ENCODE data around the gene TRIM5. TPM values are rescaled to one million over a fixed set of nuclear protein-coding genes. Genes with fewer than 3 reads are reported as not detected.
A peak's percentile ranks its signal among the peaks of the same experiment; 100 is the strongest.
"Not testable (repeated sequence)": the region's sequence is repeated elsewhere in the genome, so short reads cannot be mapped to it uniquely, and the experiment has no call there.

The TRIM5 gene
- total RNA-seq, 8 experiments from 2014 or later: 13.4 to 60.6 (median 23.7) TPM

DNA sequence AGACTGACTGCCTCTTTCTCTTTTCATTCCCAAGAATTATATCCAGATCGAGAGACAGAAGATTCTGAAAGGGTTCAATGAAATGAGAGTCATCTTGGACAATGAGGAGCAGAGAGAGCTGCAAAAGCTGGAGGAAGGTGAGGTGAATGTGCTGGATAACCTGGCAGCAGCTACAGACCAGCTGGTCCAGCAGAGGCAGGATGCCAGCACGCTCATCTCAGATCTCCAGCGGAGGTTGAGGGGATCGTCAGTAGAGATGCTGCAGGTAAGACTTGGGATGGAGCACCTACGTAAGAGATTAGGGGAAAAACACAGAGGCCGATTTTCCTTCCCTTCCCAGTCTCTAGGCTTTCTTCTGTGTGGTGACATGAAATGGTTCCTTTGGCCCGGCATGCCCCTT lies 13.4 kb upstream of the TRIM5 start:
- no peak for ATAC-seq (replicated peaks in 6 of 8)
- Histone ChIP-seq H3K27ac (no peak overlapping the region), H3K4me1 (replicated peaks in 1 of 2) (no peaks in the 10 kb centered on the region), H3K4me3 (no peak overlapping the region)
- WGBS, 10 experiments: 71 to 100% (median 90%) methylated on average over 1 to 7 of the region's 7 CpGs; no CpG with 5 or more reads in 1 of the 10 experiments
- in situ Hi-C loops (cut with MboI; ENCODE audit: low pct_unique_long_range_greater_than_20kb in 2 of 9, low sequenced_read_pairs in 9 of 9, unreplicated experiment in 9 of 9): no loop called here

DNA sequence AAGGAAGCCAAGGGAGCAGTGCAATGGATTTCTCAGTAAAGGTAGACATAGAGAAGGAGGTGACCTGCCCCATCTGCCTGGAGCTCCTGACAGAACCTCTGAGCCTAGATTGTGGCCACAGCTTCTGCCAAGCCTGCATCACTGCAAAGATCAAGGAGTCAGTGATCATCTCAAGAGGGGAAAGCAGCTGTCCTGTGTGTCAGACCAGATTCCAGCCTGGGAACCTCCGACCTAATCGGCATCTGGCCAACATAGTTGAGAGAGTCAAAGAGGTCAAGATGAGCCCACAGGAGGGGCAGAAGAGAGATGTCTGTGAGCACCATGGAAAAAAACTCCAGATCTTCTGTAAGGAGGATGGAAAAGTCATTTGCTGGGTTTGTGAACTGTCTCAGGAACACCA lies 11.3 kb upstream of the TRIM5 start:
- Histone ChIP-seq H3K27ac (no peak overlapping the region), H3K4me3 (no peak overlapping the region), H3K4me1 (replicated peaks in 1 of 2) (peaks cover 12 to 13% of the 10 kb centered on the region in 2 donors)
- in situ Hi-C loops (cut with MboI; ENCODE audit: low pct_unique_long_range_greater_than_20kb in 2 of 9, low sequenced_read_pairs in 9 of 9, unreplicated experiment in 9 of 9): no loop called here
- ATAC-seq (replicated peaks in 6 of 8): no peak
- 17 to 100% (median 85%) methylated on average over 1 to 2 of the region's 2 CpGs; no CpG with 5 or more reads in 4 of the 10 experiments for WGBS, 10 experiments

DNA sequence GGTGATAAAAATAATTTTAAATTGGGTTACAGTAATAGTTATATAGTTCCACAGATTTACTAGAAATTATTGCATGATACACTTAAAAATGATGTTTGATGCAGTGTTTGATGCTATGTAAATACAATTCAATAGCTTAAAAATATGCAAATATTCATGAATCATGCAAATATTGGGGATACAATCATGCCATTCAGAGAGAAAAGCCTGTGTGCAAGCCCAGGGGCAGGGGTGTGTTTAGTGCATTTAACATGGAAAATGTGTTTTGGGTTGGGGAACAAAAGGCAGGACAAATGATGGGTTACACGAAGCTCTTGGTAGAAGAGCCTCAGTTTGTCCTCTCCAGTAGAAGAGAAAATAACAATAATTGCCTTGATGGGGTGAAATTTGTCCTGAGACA lies 10.7 kb upstream of the TRIM5 start:
- peak in 3 of 8 experiments; percentile 32 to 57 (median 51) for ATAC-seq (replicated peaks in 6 of 8)
- Histone ChIP-seq H3K4me1 (replicated peaks in 1 of 2) (peaks cover 13 to 18% of the 10 kb centered on the region in 2 donors), H3K27ac (no peak overlapping the region), H3K4me3 (no peak overlapping the region)
- WGBS, 10 experiments: 0 to 83% (median 45%) methylated on average over 1 of the region's 1 CpG
- in situ Hi-C loops (cut with MboI; ENCODE audit: low pct_unique_long_range_greater_than_20kb in 2 of 9, low sequenced_read_pairs in 9 of 9, unreplicated experiment in 9 of 9): no loop called here

DNA sequence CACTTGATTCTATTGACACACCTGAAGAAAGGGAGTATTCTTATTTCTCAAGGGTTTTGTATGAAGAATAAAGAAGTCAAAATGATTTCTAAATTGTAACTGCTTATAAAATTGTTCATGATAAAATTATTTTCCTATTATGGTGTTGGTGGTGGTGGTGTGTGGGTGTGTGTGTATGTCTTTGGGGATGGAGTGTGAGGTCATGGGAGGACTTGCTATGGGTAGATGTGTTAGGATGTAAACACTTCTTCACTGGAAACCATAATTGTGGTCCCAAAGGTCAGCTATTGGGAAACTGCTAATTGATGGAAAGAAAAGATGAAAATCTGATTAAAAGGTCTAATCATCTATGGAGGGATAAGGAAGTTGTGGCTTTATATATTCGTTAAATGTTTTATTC lies 9.8 kb upstream of the TRIM5 start:
- Histone ChIP-seq H3K4me1 (replicated peaks in 1 of 2) (peaks cover 15 to 26% of the 10 kb centered on the region in 2 donors), H3K27ac (no peak overlapping the region), H3K4me3 (no peak overlapping the region)
- WGBS, 10 experiments: 81 to 100% (median 95%) methylated on average over 1 of the region's 1 CpG; no CpG with 5 or more reads in 4 of the 10 experiments
- in situ Hi-C loops (cut with MboI; ENCODE audit: low pct_unique_long_range_greater_than_20kb in 2 of 9, low sequenced_read_pairs in 9 of 9, unreplicated experiment in 9 of 9): no loop called here
- no peak for ATAC-seq (replicated peaks in 6 of 8)

DNA sequence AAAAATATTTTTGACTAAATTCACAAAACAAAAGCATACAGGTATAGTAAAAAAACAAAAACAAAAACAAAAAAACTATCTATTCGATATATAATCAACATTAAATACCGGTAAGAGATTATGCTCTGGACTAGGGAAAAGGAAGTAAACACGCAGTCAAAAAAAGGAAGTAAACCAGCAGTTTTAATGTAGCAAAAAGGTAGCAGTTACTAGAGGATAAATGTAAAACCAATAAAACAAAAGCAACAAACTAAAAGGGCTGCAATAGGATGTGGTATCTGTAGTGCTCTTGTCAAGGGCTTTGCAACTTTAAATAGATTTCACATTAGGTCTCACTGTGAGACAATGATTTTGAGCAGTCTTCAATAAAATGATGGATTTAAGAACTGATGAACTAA lies 7.1 kb upstream of the TRIM5 start:
- WGBS, 10 experiments: 72 to 100% (median 93%) methylated on average over 2 to 3 of the region's 3 CpGs
- ATAC-seq (replicated peaks in 6 of 8): no peak
- Histone ChIP-seq H3K4me3 (no peak overlapping the region), H3K4me1 (replicated peaks in 1 of 2) (peaks cover 21 to 29% of the 10 kb centered on the region in 2 donors), H3K27ac (no peak overlapping the region)
- in situ Hi-C loops (cut with MboI; ENCODE audit: low pct_unique_long_range_greater_than_20kb in 2 of 9, low sequenced_read_pairs in 9 of 9, unreplicated experiment in 9 of 9): no loop called here

DNA sequence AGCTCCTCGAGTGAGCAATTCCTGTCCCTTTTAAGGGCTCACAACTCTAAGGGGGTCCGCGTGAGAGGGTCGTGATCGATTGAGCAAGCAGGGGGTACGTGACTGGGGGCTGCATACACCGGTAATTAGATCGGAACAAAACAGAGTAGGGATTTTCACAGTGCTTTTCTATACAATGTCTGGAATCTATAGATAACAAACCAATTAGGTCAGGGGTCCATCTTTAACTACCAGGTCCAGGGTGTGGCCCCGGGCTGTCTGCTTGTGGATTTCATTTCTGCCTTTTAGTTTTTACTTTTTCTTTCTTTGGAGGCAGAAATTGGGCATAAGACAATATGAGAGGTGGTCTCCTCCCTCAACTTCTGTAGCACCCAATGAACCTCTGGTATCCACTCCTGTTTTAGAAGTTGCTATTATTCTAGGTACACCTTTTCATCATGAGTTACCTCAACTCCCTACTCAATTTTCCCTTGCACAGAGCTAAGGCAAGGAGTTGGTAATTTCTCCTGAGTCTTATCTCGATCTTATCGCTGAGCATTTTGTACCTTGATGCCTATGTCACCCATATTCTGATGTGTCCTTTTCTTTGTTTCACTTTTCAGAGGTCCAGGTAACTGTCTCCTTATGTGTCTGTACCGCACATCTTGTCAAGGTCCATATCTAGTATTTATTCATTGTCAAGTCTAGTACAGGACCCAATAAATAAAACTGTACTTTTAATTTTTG lies 6.5 kb upstream of the TRIM5 start:
- Histone ChIP-seq H3K27ac (peak overlapping the region; percentile 81 to 85), H3K4me3 (peak overlapping the region in 2 of 5 donors; percentile 26 to 31), H3K4me1 (replicated peaks in 1 of 2) (peaks cover 21 to 29% of the 10 kb centered on the region in 2 donors)
- 80 to 100% (median 90%) methylated on average over 1 to 3 of the region's 12 CpGs; no CpG with 5 or more reads in 1 of the 10 experiments for WGBS, 10 experiments
- ATAC-seq (replicated peaks in 6 of 8); in situ Hi-C loops (cut with MboI; ENCODE audit: low pct_unique_long_range_greater_than_20kb in 2 of 9, low sequenced_read_pairs in 9 of 9, unreplicated experiment in 9 of 9): not testable (repeated sequence)

DNA sequence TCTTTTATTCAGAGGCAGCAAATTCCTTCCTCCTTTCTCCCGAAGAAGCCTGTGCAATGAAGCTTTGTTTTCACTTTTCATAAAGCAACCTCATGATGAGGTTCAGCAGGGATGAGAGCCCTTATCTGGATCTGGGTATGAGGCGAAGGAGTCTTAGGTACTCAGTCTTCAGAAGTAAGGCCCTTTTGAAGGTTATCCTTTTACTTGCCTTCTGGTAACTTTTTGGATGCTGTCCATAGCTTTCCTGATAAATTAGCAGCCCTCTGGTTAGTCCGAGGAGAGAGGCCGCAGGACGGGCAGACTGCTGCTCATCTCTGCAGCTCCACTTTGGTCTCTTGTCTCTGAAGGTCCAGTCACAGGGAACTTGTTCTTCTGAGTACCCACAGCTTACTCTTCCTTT lies 5.9 kb upstream of the TRIM5 start:
- H3K4me3 ChIP-seq: peak overlapping the region in 4 of 5 donors; percentile 9 to 31 (median 23)
- peaks cover 21 to 29% of the 10 kb centered on the region in 2 donors for H3K4me1 ChIP-seq (replicated peaks in 1 of 2)
- peak in 6 of 8 experiments; percentile 6 to 26 (median 17) for ATAC-seq (replicated peaks in 6 of 8)
- 0 to 83% (median 20%) methylated on average over 1 to 4 of the region's 5 CpGs; no CpG with 5 or more reads in 4 of the 10 experiments for WGBS, 10 experiments
- H3K27ac ChIP-seq: peak overlapping the region; percentile 81 to 85
- in situ Hi-C loops (cut with MboI; ENCODE audit: low pct_unique_long_range_greater_than_20kb in 2 of 9, low sequenced_read_pairs in 9 of 9, unreplicated experiment in 9 of 9): no loop called here

DNA sequence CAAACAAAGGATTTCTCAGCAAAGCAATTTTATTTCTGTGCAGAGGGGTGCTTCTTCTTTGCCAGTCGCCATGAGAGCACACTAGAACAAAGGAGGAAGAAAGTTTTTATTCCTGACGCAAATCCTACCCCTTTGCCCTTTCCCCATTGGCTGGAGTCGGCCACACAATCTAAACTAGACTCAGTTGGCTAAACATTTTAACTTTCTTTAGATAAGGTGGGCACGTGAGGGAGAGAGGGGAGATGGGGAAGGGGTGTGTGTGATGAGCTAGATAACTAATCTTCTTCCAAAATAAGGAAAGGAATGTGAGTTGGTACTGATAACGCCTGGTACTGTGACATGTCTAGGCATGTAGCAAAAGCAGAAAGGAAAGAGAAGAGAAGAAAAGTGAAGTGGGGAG lies 5.3 kb upstream of the TRIM5 start:
- in situ Hi-C loops (cut with MboI; ENCODE audit: low pct_unique_long_range_greater_than_20kb in 2 of 9, low sequenced_read_pairs in 9 of 9, unreplicated experiment in 9 of 9): no loop called here
- peaks cover 24 to 32% of the 10 kb centered on the region in 2 donors for H3K4me1 ChIP-seq (replicated peaks in 1 of 2)
- peak overlapping the region; percentile 81 to 85 for H3K27ac ChIP-seq
- 0 to 89% (median 17%) methylated on average over 1 to 3 of the region's 5 CpGs for WGBS, 10 experiments
- H3K4me3 ChIP-seq: peak overlapping the region; percentile 9 to 31 (median 20)
- peak in 7 of 8 experiments; percentile 11 to 44 (median 23) for ATAC-seq (replicated peaks in 6 of 8)

DNA sequence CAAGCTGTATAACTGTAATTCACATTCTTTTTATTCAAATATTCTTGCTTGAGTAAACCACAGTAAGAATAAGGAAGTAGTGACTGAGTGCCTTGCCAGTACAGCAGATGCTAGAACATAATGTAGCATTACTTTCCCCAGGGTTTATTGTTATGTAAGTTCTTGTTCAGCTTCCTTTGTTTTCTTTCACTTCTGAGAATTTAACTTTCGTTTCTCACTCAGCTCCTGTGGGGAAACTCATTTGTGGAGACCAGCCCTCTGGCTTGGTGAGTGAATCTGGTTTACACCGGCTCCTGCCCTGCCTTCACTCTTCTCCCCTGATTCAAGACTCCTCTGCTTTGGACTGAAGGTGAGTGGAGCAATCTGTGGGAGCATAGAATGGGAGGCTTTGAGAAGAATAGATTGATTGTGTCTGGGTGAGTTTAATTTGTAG lies 4.7 kb upstream of the TRIM5 start, which contains the start of gene TRIM22:
TSS of gene TRIM22 (plus strand) at position 240 of the 433 bp plus-strand sequence. CDS start 6,443 bp downstream, outside the sequence.
- in situ Hi-C loops (cut with MboI; ENCODE audit: low pct_unique_long_range_greater_than_20kb in 2 of 9, low sequenced_read_pairs in 9 of 9, unreplicated experiment in 9 of 9): no loop called here
- peak; percentile 58 to 84 (median 70) for ATAC-seq (replicated peaks in 6 of 8)
- peak within 1 kb of the TSS; percentile 81 to 85 for H3K27ac ChIP-seq
- H3K4me3 ChIP-seq: peak within 1 kb of the TSS; percentile 9 to 31 (median 20)
- 0 to 13% (median 4%) methylated on average over 1 to 2 of the region's 2 CpGs; no CpG with 5 or more reads in 4 of the 10 experiments for WGBS, 10 experiments
- H3K4me1 ChIP-seq (replicated peaks in 1 of 2): peaks cover 26 to 34% of the 10 kb centered on the region in 2 donors

DNA sequence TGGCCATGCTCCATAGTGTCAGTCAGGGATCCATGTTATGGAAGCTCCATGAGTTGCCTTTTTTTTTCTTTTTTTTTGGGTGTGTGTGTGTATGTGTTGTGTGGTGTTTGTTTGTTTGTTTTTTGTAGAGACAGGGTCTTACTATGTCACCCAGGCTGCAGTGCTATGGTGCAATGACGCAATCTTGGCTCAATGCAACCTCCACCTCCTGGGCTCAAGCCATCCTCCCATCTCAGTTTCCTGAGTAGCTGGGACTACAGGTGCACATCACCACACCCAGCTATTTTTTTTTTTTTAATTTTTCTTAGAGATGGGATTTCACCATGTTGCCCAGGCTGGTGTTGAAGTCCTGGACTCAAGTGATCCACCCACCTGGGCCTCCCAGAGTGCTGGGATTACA lies 3.6 kb upstream of the TRIM5 start:
- in situ Hi-C loops (cut with MboI; ENCODE audit: low pct_unique_long_range_greater_than_20kb in 2 of 9, low sequenced_read_pairs in 9 of 9, unreplicated experiment in 9 of 9): no loop called here
- no peak for ATAC-seq (replicated peaks in 6 of 8)
- no peak overlapping the region for H3K27ac ChIP-seq

DNA sequence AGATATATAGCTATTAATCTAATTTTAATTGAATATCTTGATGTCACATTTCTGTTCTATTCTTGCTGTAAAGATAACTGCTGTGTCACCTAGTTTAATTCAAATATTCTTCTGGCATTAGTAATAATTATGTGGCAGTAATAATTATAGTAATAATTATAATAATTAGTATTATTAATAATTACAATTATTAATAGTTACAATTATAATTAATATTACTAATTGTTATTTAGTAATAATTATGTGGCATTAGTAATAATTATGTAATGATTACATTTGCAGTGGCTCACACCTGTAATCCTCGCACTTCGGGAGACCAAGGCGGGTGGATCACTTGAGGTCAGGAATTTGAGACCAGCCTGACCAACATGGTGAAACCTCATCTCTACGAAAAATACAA lies 1.6 kb upstream of the TRIM5 start:
- 60 to 100% (median 92%) methylated on average over 1 to 4 of the region's 4 CpGs; no CpG with 5 or more reads in 2 of the 10 experiments for WGBS, 10 experiments
- in situ Hi-C loops (cut with MboI; ENCODE audit: low pct_unique_long_range_greater_than_20kb in 2 of 9, low sequenced_read_pairs in 9 of 9, unreplicated experiment in 9 of 9): no loop called here
- H3K4me1 ChIP-seq (replicated peaks in 1 of 2): peaks cover 15 to 24% of the 10 kb centered on the region in 2 donors
- no peak overlapping the region for H3K4me3 ChIP-seq
- no peak overlapping the region for H3K27ac ChIP-seq
- no peak for ATAC-seq (replicated peaks in 6 of 8)

More for the DNA sequence above, 3.6 kb upstream of the TRIM5 start:
- H3K4me3 ChIP-seq: no peak overlapping the region
- H3K4me1 ChIP-seq (replicated peaks in 1 of 2): peaks cover 26 to 34% of the 10 kb centered on the region in 2 donors
- 88 to 100% (median 100%) methylated on average over 1 of the region's 1 CpG; no CpG with 5 or more reads in 7 of the 10 experiments for WGBS, 10 experiments

DNA sequence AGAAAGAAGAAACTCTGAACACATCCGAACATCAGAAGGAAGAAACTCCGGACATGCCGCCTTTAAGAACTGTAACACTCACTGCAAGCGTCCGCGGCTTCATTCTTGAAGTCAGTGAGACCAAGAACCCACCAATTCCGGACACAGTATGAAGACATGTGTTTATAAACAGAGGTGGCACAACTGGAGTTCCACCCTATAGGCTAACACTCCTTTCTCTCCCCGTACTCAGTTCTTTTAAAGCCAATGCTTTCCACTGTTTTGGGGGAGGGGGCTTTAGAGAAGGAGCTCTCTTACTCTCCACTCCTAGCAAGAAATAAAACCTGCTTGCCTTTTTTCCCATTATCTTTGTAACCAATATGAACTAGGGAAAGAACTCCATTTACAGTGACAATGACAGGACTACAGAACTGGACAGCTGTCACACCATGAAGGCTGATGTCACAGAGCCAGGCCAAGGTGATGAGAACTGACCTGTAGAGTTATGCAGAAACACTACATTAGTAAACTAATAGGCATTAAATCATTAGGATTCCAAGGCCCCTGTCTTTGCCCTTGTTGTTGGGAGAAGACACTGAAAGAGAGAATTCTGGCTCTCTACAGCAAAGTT lies 733 bp downstream of the TRIM5 start:
- in situ Hi-C loops (cut with MboI; ENCODE audit: low pct_unique_long_range_greater_than_20kb in 2 of 9, low sequenced_read_pairs in 9 of 9, unreplicated experiment in 9 of 9): no loop called here
- peak overlapping the region; percentile 35 to 47 (median 42) for H3K4me3 ChIP-seq
- H3K4me1 ChIP-seq (replicated peaks in 1 of 2): peaks cover 8 to 9% of the 10 kb centered on the region in 2 donors
- peak in 3 of 8 experiments; percentile 3 to 17 (median 16) for ATAC-seq (replicated peaks in 6 of 8)
- peak overlapping the region; percentile 90 to 92 for H3K27ac ChIP-seq
- 67 to 81% (median 78%) methylated on average over 1 to 4 of the region's 8 CpGs; no CpG with 5 or more reads in 6 of the 10 experiments for WGBS, 10 experiments

DNA sequence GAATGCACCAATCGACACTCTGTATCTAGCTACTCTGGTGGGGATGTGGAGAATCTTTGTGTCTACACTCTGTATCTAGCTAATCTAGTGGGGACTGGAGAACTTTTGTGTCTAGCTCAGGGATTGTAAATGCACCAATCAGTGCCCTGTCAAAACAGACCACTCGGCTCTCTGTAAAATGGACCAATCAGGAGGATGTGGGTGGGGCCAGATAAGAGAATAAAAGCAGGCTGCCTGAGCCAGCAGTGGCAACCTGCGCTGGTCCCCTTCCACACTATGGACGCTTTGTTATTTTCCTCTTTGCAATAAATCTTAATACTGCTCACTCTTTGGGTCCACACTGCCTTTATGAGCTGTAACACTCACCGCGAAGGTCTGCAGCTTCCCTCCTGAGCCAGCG lies 1.3 kb downstream of the TRIM5 start:
- H3K27ac ChIP-seq; in situ Hi-C loops (cut with MboI; ENCODE audit: low pct_unique_long_range_greater_than_20kb in 2 of 9, low sequenced_read_pairs in 9 of 9, unreplicated experiment in 9 of 9); H3K4me1 ChIP-seq (replicated peaks in 1 of 2); H3K4me3 ChIP-seq; ATAC-seq (replicated peaks in 6 of 8): not testable (repeated sequence)
- 87 to 94% (median 91%) methylated on average over 2 to 5 of the region's 7 CpGs; no CpG with 5 or more reads in 6 of the 10 experiments for WGBS, 10 experiments
